RWPE1 (cell line): ENCODE measurements around the gene ARVCF.
A peak's percentile ranks its signal among the peaks of the same experiment; 100 is the strongest.

ENCODE experiments used
- CTCF ChIA-PET: fragments of 350-600 bp; sonication (Branson Sonifier 250); formaldehyde crosslinking; extraction: SDS; loops from one replicate; lab custom pipeline; 2021; lab: Yijun Ruan, JAX
- POLR2A ChIA-PET: fragments of 400-600 bp; formaldehyde crosslinking; extraction: SDS; loops from one replicate; lab custom pipeline; 2020; ENCODE audit warnings: antibody characterized with exemption; ENCODE audit not compliant: low non-redundant PET; lab: Yijun Ruan, JAX
- DNase-seq: peaks from one replicate; pipeline ENCODE4 v3.0.0; 2012; ENCODE audit warnings: low spot score
- H3K27ac ChIP-seq: fragments of 450-650 bp; 2 replicates; pipeline ENCODE4 v1.5.1; 2017
- TF ChIP-seq, protein P1 (sequence below): fragments of 450-650 bp; conservative IDR thresholded peaks from 2 replicates; pipeline ENCODE4 v1.5.1; 2017; ENCODE audit warnings: low read depth, mild to moderate bottlenecking

The ARVCF gene

GRCh38 chr22:20011993-20012740, 4.5 kb downstream of the ARVCF start:
- ChIA-PET POLR2A (no interaction called here), CTCF (interaction anchor here (0.6 to 1.5 kb wide), 2 partner anchors 10 to 42 kb away, joined by 3 read pairs; no protein-coding TSS in a partner anchor)
- peak overlapping the region; percentile 9; the same call in 1 of the 2 replicates for H3K27ac ChIP-seq
- TF ChIP-seq, protein P1, sequence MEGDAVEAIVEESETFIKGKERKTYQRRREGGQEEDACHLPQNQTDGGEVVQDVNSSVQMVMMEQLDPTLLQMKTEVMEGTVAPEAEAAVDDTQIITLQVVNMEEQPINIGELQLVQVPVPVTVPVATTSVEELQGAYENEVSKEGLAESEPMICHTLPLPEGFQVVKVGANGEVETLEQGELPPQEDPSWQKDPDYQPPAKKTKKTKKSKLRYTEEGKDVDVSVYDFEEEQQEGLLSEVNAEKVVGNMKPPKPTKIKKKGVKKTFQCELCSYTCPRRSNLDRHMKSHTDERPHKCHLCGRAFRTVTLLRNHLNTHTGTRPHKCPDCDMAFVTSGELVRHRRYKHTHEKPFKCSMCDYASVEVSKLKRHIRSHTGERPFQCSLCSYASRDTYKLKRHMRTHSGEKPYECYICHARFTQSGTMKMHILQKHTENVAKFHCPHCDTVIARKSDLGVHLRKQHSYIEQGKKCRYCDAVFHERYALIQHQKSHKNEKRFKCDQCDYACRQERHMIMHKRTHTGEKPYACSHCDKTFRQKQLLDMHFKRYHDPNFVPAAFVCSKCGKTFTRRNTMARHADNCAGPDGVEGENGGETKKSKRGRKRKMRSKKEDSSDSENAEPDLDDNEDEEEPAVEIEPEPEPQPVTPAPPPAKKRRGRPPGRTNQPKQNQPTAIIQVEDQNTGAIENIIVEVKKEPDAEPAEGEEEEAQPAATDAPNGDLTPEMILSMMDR: no peak
- DNase-seq: no peak

DNA sequence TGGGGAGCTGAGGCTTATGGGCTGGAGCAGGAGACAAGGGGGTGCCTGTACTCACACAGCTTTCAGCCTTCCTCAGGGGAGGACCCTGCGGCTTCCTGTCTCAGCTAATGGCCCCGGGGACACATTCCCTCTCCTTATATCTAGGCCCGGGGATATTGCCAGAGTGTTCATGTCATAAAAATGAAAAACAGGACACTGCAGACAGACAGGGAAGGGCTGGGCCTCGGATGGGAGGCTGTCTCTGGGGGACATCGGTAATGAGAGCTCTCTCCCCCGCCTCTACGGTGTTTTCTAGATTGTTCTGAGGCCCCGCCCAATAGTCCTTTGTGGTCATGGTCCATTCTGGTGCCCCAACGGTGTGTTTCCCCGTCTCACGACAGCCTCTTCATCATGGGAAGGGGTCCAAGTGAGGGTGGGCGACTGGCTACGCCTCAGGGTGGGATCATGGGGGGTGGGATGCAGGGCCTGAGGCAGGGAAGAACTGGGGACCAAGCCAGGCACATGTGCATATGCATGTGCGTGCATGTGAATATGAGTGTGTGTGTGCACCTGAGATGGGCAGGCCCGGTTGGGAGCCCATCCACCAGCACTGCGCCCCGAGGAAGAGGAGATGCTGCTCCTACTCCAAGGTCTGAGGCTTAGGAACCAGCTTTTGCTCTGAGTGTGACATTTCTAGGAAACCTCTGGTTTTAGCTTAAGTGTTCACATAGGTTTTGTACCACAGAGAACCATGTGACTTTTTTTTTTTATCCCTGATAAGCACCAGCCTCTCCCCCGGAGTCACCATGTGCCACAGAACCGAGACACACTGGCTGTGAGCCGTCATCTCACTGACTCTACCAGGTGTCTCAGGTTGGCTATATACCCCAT, 5.3 kb downstream of the ARVCF start:
- no peak overlapping the region; the same call in 1 of the 2 replicates for H3K27ac ChIP-seq
- CTCF ChIA-PET: no interaction called here
- POLR2A ChIA-PET: no interaction called here
- TF ChIP-seq, protein P1: no peak
- DNase-seq: no peak

- ChIA-PET CTCF (no interaction called here), POLR2A (no interaction called here)
- TF ChIP-seq, protein P1: no peak
- H3K27ac ChIP-seq: no peak overlapping the region; the same call in 1 of the 2 replicates
- no peak for DNase-seq
These were observed 6.1 kb downstream of the ARVCF start for GRCh38 chr22:20010307-20011122.

- ChIA-PET CTCF (no interaction called here), POLR2A (no interaction called here)
- no peak for DNase-seq
- TF ChIP-seq, protein P1: no peak
- H3K27ac ChIP-seq: no peak overlapping the region
These were observed 6.9 kb downstream of the ARVCF start for GRCh38 chr22:20009582-20010306.

GRCh38 chr22:20009018-20009491, 7.6 kb downstream of the ARVCF start:
- no peak overlapping the region for H3K27ac ChIP-seq
- TF ChIP-seq, protein P1: no peak
- no peak for DNase-seq
- ChIA-PET CTCF (no interaction called here), POLR2A (no interaction called here)
